Naive thymus-derived CD4-positive, alpha-beta T cell (primary cell): Measurements from ENCODE around the gene CRYL1. TPM values are rescaled to one million over a fixed set of nuclear protein-coding genes. Genes with fewer than 3 reads are reported as not detected.

Experiments used
- ATAC-seq: fragments of 150-1000 bp; cut with Tn5 transposase; 2 replicates; pipeline ENCODE4 v1.10.0; 2021; ENCODE audit warnings: mild to moderate bottlenecking, moderate library complexity
- CTCF ChIA-PET: fragments of 350-600 bp; sonication (Branson Sonifier 250); formaldehyde crosslinking; loops from one replicate; lab custom pipeline; 2021; ENCODE audit warnings: antibody characterized with exemption; lab: Charles Lee
- POLR2A ChIA-PET: fragments of 350-600 bp; sonication (Branson Sonifier 250); formaldehyde crosslinking; loops from one replicate; lab custom pipeline; 2021; ENCODE audit warnings: antibody characterized with exemption, inconsistent platforms; lab: Charles Lee
- DNase-seq, 9 donors: peaks; one replicate each; pipeline versions ENCODE4 v3.0.0 to v3.0.0-alpha.2; 2020 to 2022; ENCODE audit warnings: mixed read lengths in 1 of 9
- H3K27ac ChIP-seq: one replicate; pipeline ENCODE4 v1.7.0; 2013; ENCODE audit warnings: mild to moderate bottlenecking, low read depth, low read length, moderate library complexity
- H3K27me3 ChIP-seq, 2 donors: one replicate each; pipeline ENCODE4 v1.7.0; 2013; ENCODE audit warnings: low read length in 2 of 2, mild to moderate bottlenecking in 2 of 2, moderate library complexity in 2 of 2; ENCODE audit not compliant: control insufficient read depth in 2 of 2, insufficient read depth in 2 of 2
- H3K36me3 ChIP-seq, 3 experiments: 1 replicate in 2 of 3; 2 replicates in 1 of 3; pipeline ENCODE4 v1.7.0; 2013; ENCODE audit warnings: low read length in 3 of 3, mild to moderate bottlenecking in 3 of 3, moderate library complexity in 1 of 3; ENCODE audit not compliant: insufficient read depth in 3 of 3, control insufficient read depth in 2 of 3
- H3K4me1 ChIP-seq, 2 donors: one replicate each; pipeline ENCODE4 v1.7.0; 2013; ENCODE audit warnings: low read length in 2 of 2, mild to moderate bottlenecking in 2 of 2, moderate library complexity in 1 of 2; ENCODE audit not compliant: control insufficient read depth in 2 of 2, insufficient read depth in 2 of 2
- H3K4me3 ChIP-seq: 2 replicates; pipeline ENCODE4 v1.7.0; 2013; ENCODE audit warnings: mild to moderate bottlenecking, low read length
- H3K9me3 ChIP-seq, 3 experiments: 1 replicate in 2 of 3; 2 replicates in 1 of 3; pipeline ENCODE4 v1.7.0; 2013; ENCODE audit warnings: low read length in 3 of 3; ENCODE audit not compliant: control insufficient read depth in 2 of 3
- H3K27ac Mint-ChIP-seq, 9 donors: one replicate each; pipeline ENCODE4 v1.8.0; 2020 to 2022; ENCODE audit warnings: mixed read lengths in 9 of 9, mild to moderate bottlenecking in 8 of 9, moderate library complexity in 5 of 9, inconsistent platforms in 2 of 9
- H3K27me3 Mint-ChIP-seq, 5 donors: one replicate each; pipeline ENCODE4 v1.8.0; 2021 to 2022; ENCODE audit warnings: mixed read lengths in 5 of 5, mild to moderate bottlenecking in 1 of 5
- H3K36me3 Mint-ChIP-seq, 5 donors: one replicate each; pipeline ENCODE4 v1.8.0; 2020 to 2022; ENCODE audit warnings: mixed read lengths in 5 of 5, mild to moderate bottlenecking in 3 of 5, inconsistent platforms in 1 of 5
- H3K4me1 Mint-ChIP-seq, 7 donors: one replicate each; pipeline ENCODE4 v1.8.0; 2020 to 2022; ENCODE audit warnings: mixed read lengths in 7 of 7, mild to moderate bottlenecking in 3 of 7, inconsistent platforms in 1 of 7
- H3K4me3 Mint-ChIP-seq, 10 donors: one replicate each; pipeline ENCODE4 v1.8.0; 2020 to 2022; ENCODE audit warnings: mild to moderate bottlenecking in 10 of 10, mixed read lengths in 10 of 10, moderate library complexity in 6 of 10, inconsistent platforms in 2 of 10
- H3K9me3 Mint-ChIP-seq, 11 donors: one replicate each; pipeline ENCODE4 v1.8.0; 2020 to 2022; ENCODE audit warnings: mixed read lengths in 11 of 11, mild to moderate bottlenecking in 4 of 11, inconsistent platforms in 1 of 11, moderate library complexity in 1 of 11
- intact Hi-C, 2 donors: fragments of 100-400 bp; cut with micrococcal nuclease; formaldehyde crosslinking; loops; one replicate each; pipeline ENCODE4 v1.15.1; 2023
- polyA plus RNA-seq, 2 donors: library from polyadenylated mRNA; unstranded; fragments of 300-500 nt; fragmentation: Illumina TruSeq; gene quantifications; one replicate each; pipeline ENCODE4 v1.2.3, GENCODE V29; 2021
- total RNA-seq, 6 experiments: library from RNA in 5 of 6; stranded (reverse) in 5 of 6; gene quantifications; 1 replicate in 5 of 6; 2 replicates in 1 of 6; pipeline ENCODE4 v1.2.3 and lab custom pipeline; 2021 to 2026

CRYL1 gene
- total and polyA plus RNA-seq, 7 experiments from 2014 or later, result 12.3 to 44.1 (median 18.4) TPM

- Mint-ChIP-seq H3K27me3 (no peaks in the 10 kb centered on the region), H3K4me3 (no peak overlapping the region), H3K4me1 (peaks cover 0 to 3% (median 0%) of the 10 kb centered on the region in 7 donors), H3K36me3 (peaks cover 0 to 7% (median 4%) of the 10 kb centered on the region in 5 donors), H3K27ac (no peak overlapping the region), H3K9me3 (peaks cover 0 to 10% (median 3%) of the 10 kb centered on the region in 11 donors)
- Histone ChIP-seq H3K9me3 (no peaks in the 10 kb centered on the region), H3K27ac (no peak overlapping the region), H3K27me3 (no peaks in the 10 kb centered on the region), H3K4me1 (no peaks in the 10 kb centered on the region), H3K4me3 (no peak overlapping the region), H3K36me3 (no peaks in the 10 kb centered on the region)
- ATAC-seq (no peak), DNase-seq (no peak)
- intact Hi-C loops, result loop anchor here in 1 of 2 donors (10.0 kb wide), 3 partner anchors 365 to 925 kb away; partner anchors contain the start of genes GJB2, MPHOSPH8 and ZMYM5
- ChIA-PET POLR2A (interaction anchor here (0.6 kb wide), 1 partner anchor 1630 kb away, joined by 3 read pairs; no protein-coding TSS in a partner anchor), CTCF (no interaction called here)
Observed at GRCh38 chr13:20559659-20560356, 34.2 kb upstream of the CRYL1 start.

GRCh38 chr13:20558982-20559381 lies 33.3 kb upstream of the CRYL1 start:
- Histone ChIP-seq H3K27me3 (no peaks in the 10 kb centered on the region), H3K36me3 (no peaks in the 10 kb centered on the region), H3K4me1 (no peaks in the 10 kb centered on the region), H3K9me3 (no peaks in the 10 kb centered on the region), H3K4me3 (no peak overlapping the region), H3K27ac (no peak overlapping the region)
- CTCF ChIA-PET, result no interaction called here
- POLR2A ChIA-PET, result no interaction called here
- peaks cover 0 to 3% (median 0%) of the 10 kb centered on the region in 11 donors for H3K9me3 Mint-ChIP-seq
- no peaks in the 10 kb centered on the region for H3K36me3 Mint-ChIP-seq
- no peaks in the 10 kb centered on the region for H3K27me3 Mint-ChIP-seq
- peaks cover 0 to 3% (median 0%) of the 10 kb centered on the region in 7 donors for H3K4me1 Mint-ChIP-seq
- DNase-seq (no peak), ATAC-seq (no peak)
- intact Hi-C loops, result no loop called here
- H3K27ac Mint-ChIP-seq, result no peak overlapping the region
- no peak overlapping the region for H3K4me3 Mint-ChIP-seq

GRCh38 chr13:20553311-20553710 lies 27.7 kb upstream of the CRYL1 start:
- DNase-seq, result no peak
- H3K9me3 Mint-ChIP-seq, result no peaks in the 10 kb centered on the region
- CTCF ChIA-PET, result interaction anchor here (0.6 kb wide), 1 partner anchor 730 kb away, joined by 3 read pairs; no protein-coding TSS in a partner anchor
- no peaks in the 10 kb centered on the region for H3K4me1 Mint-ChIP-seq
- Histone ChIP-seq H3K36me3 (no peaks in the 10 kb centered on the region), H3K4me1 (no peaks in the 10 kb centered on the region), H3K9me3 (no peaks in the 10 kb centered on the region), H3K27ac (no peak overlapping the region), H3K4me3 (no peak overlapping the region), H3K27me3 (no peaks in the 10 kb centered on the region)
- ATAC-seq, result no peak
- no peaks in the 10 kb centered on the region for H3K27me3 Mint-ChIP-seq
- H3K27ac Mint-ChIP-seq, result no peak overlapping the region
- H3K36me3 Mint-ChIP-seq, result no peaks in the 10 kb centered on the region
- intact Hi-C loops, result no loop called here
- POLR2A ChIA-PET, result no interaction called here
- no peak overlapping the region for H3K4me3 Mint-ChIP-seq

GRCh38 chr13:20550799-20551198 lies 25.1 kb upstream of the CRYL1 start:
- Mint-ChIP-seq H3K4me3 (no peak overlapping the region), H3K27ac (no peak overlapping the region), H3K36me3 (no peaks in the 10 kb centered on the region), H3K4me1 (peaks cover 3 to 15% (median 10%) of the 10 kb centered on the region in 7 donors), H3K27me3 (no peaks in the 10 kb centered on the region), H3K9me3 (peaks cover 0 to 1% (median 0%) of the 10 kb centered on the region in 11 donors)
- no peak for DNase-seq
- Histone ChIP-seq H3K36me3 (no peaks in the 10 kb centered on the region), H3K9me3 (no peaks in the 10 kb centered on the region), H3K4me1 (no peaks in the 10 kb centered on the region), H3K27ac (no peak overlapping the region), H3K4me3 (no peak overlapping the region), H3K27me3 (no peaks in the 10 kb centered on the region)
- CTCF ChIA-PET, result no interaction called here
- intact Hi-C loops, result no loop called here
- POLR2A ChIA-PET, result no interaction called here
- ATAC-seq, result no peak

GRCh38 chr13:20547479-20547908 lies 21.8 kb upstream of the CRYL1 start:
- H3K27me3 Mint-ChIP-seq, result no peaks in the 10 kb centered on the region
- intact Hi-C loops, result no loop called here
- ChIA-PET CTCF (no interaction called here), POLR2A (no interaction called here)
- ATAC-seq (no peak), DNase-seq (no peak)
- no peaks in the 10 kb centered on the region for H3K36me3 Mint-ChIP-seq
- H3K27ac ChIP-seq, result no peak overlapping the region
- no peaks in the 10 kb centered on the region for H3K27me3 ChIP-seq
- no peaks in the 10 kb centered on the region for H3K9me3 ChIP-seq
- peaks cover 0 to 1% (median 0%) of the 10 kb centered on the region in 11 donors for H3K9me3 Mint-ChIP-seq
- no peak overlapping the region for H3K4me3 Mint-ChIP-seq
- peak overlapping the region in 1 of 9 donors; percentile 5 for H3K27ac Mint-ChIP-seq
- H3K4me1 ChIP-seq, result no peaks in the 10 kb centered on the region
- H3K36me3 ChIP-seq, result no peaks in the 10 kb centered on the region
- H3K4me1 Mint-ChIP-seq, result peaks cover 3 to 15% (median 11%) of the 10 kb centered on the region in 7 donors
- H3K4me3 ChIP-seq, result no peak overlapping the region

DNA sequence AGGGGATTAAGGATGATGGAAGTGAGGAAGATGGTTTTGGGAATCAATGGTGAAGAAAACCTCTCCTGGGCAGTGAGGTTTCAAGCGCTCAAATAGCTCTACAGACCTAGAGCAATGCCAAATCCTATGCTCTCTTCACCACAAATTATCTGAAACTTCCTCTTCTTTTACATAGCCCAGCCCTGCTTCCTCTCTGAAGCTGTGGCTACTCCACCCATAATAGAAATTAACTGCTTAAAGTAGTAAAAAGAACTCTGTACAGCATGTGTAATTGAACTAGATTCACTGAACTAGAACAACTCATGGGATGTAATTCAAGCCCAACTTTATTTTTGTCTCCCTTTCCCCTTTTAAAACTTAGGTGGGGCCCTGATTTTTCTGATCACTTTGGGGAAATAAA lies 20.9 kb upstream of the CRYL1 start:
- no peaks in the 10 kb centered on the region for H3K4me1 ChIP-seq
- H3K27ac ChIP-seq, result no peak overlapping the region
- intact Hi-C loops, result no loop called here
- H3K36me3 ChIP-seq, result no peaks in the 10 kb centered on the region
- Mint-ChIP-seq H3K27me3 (no peaks in the 10 kb centered on the region), H3K27ac (peak overlapping the region in 2 of 9 donors; percentile 25 to 43), H3K36me3 (no peaks in the 10 kb centered on the region), H3K9me3 (peaks cover 0 to 1% (median 0%) of the 10 kb centered on the region in 11 donors), H3K4me3 (no peak overlapping the region), H3K4me1 (peaks cover 3 to 15% (median 11%) of the 10 kb centered on the region in 7 donors)
- no peak overlapping the region for H3K4me3 ChIP-seq
- no peaks in the 10 kb centered on the region for H3K9me3 ChIP-seq
- POLR2A ChIA-PET, result no interaction called here
- H3K27me3 ChIP-seq, result no peaks in the 10 kb centered on the region
- CTCF ChIA-PET, result no interaction called here
- DNase-seq, result no peak
- ATAC-seq, result peak; percentile 83
